Measurements from ENCODE around the gene PRKAR2B.

Gene PRKAR2B

GRCh38 chr7:107162475-107162874, 118.0 kb downstream of the PRKAR2B start:
- no CpG with 5 or more reads among the region's 5 CpGs for WGBS, 2 donors (ENCODE audit: extremely low coverage in 2 of 2, insufficient read length in 2 of 2, insufficient replicate concordance in 1 of 2)
- no peak overlapping the region for H3K4me3 ChIP-seq (ENCODE audit: low read length in 2 of 2)

DNA sequence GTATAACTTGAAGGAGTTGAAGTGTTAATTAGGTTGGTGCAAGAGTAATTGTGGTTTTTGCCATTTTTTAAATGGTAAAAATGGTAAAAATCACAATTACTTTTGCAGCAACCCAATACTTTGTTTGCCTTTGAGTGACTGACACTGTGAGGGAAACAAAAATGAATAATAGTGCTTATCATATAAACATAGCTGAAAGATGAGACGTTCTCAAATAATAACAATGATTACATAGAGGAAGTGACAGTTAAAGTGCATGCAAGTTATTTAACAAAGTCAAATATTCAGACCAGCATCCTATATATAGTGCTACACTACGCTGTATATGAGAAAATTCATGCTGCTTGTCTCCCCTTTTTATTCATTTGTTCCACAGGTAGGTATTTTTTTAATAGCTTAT, 119.6 kb downstream of the PRKAR2B start:
- Histone ChIP-seq H3K36me3 (replicated peaks in 1 of 2; ENCODE audit: control insufficient read depth in 2 of 2, insufficient read depth in 2 of 2, low read length in 2 of 2) (peaks cover 0 to 3% of the 10 kb centered on the region in 2 donors), H3K4me3 (ENCODE audit: low read length in 2 of 2) (no peak overlapping the region), H2BK12ac (ENCODE audit: low read length) (no peak overlapping the region), H3K18ac (ENCODE audit: low read length) (no peak overlapping the region), H3K27me3 (ENCODE audit: control insufficient read depth in 3 of 3, insufficient read depth in 3 of 3, low read depth in 1 of 3, low read length in 3 of 3) (no peaks in the 10 kb centered on the region), H3K4me1 (ENCODE audit: control insufficient read depth in 2 of 2, insufficient read depth in 1 of 2, low read depth in 1 of 2, low read length in 2 of 2) (no peaks in the 10 kb centered on the region), H2AFZ (ENCODE audit: low read length) (no peak overlapping the region), H3K4ac (ENCODE audit: low read length) (no peak overlapping the region), H3K27ac (replicated peaks; ENCODE audit: low read length) (no peak overlapping the region), H2BK15ac (ENCODE audit: low read length) (no peak overlapping the region), H3K9ac (ENCODE audit: low read depth, low read length, poor library complexity) (no peak overlapping the region), H2BK5ac (ENCODE audit: low read length) (no peak overlapping the region), H3K23ac (ENCODE audit: low read depth, low read length, poor library complexity) (no peak overlapping the region), H3K79me1 (ENCODE audit: low read depth, low read length) (peaks cover 1% of the 10 kb centered on the region), H2BK120ac (ENCODE audit: low read depth, low read length) (no peak overlapping the region), H3K4me2 (ENCODE audit: insufficient read depth, low read length, poor library complexity, severe bottlenecking) (no peak overlapping the region), H4K91ac (ENCODE audit: low read depth, low read length, poor library complexity) (no peak overlapping the region), H2AK5ac (ENCODE audit: low read depth, low read length) (no peak overlapping the region), H3K14ac (ENCODE audit: low read length) (no peak overlapping the region), H3K9me3 (replicated peaks in 1 of 2; ENCODE audit: control insufficient read depth in 2 of 2, insufficient read depth in 1 of 2, low read depth in 1 of 2, low read length in 2 of 2) (no peaks in the 10 kb centered on the region), H4K8ac (ENCODE audit: low read depth, low read length) (no peak overlapping the region)
- no peak for DNase-seq (ENCODE audit: low spot score)
- WGBS, 2 donors (ENCODE audit: extremely low coverage in 2 of 2, insufficient read length in 2 of 2, insufficient replicate concordance in 1 of 2) = no CpG with 5 or more reads among the region's 2 CpGs

More at GRCh38 chr7:107162475-107162874, 118.0 kb downstream of the PRKAR2B start:
- Histone ChIP-seq H4K8ac (ENCODE audit: low read depth, low read length) (no peak overlapping the region), H3K27me3 (ENCODE audit: control insufficient read depth in 3 of 3, insufficient read depth in 3 of 3, low read depth in 1 of 3, low read length in 3 of 3) (no peaks in the 10 kb centered on the region), H3K36me3 (replicated peaks in 1 of 2; ENCODE audit: control insufficient read depth in 2 of 2, insufficient read depth in 2 of 2, low read length in 2 of 2) (peaks cover 0 to 3% of the 10 kb centered on the region in 2 donors), H4K91ac (ENCODE audit: low read depth, low read length, poor library complexity) (no peak overlapping the region), H3K9me3 (replicated peaks in 1 of 2; ENCODE audit: control insufficient read depth in 2 of 2, insufficient read depth in 1 of 2, low read depth in 1 of 2, low read length in 2 of 2) (no peaks in the 10 kb centered on the region), H2BK120ac (ENCODE audit: low read depth, low read length) (no peak overlapping the region), H3K4ac (ENCODE audit: low read length) (no peak overlapping the region), H2BK5ac (ENCODE audit: low read length) (no peak overlapping the region), H3K14ac (ENCODE audit: low read length) (no peak overlapping the region), H3K9ac (ENCODE audit: low read depth, low read length, poor library complexity) (no peak overlapping the region), H3K4me1 (ENCODE audit: control insufficient read depth in 2 of 2, insufficient read depth in 1 of 2, low read depth in 1 of 2, low read length in 2 of 2) (no peaks in the 10 kb centered on the region), H2AFZ (ENCODE audit: low read length) (no peak overlapping the region), H2BK15ac (ENCODE audit: low read length) (no peak overlapping the region), H2BK12ac (ENCODE audit: low read length) (no peak overlapping the region), H3K18ac (ENCODE audit: low read length) (no peak overlapping the region), H3K27ac (replicated peaks; ENCODE audit: low read length) (no peak overlapping the region), H3K79me1 (ENCODE audit: low read depth, low read length) (no peaks in the 10 kb centered on the region), H2AK5ac (ENCODE audit: low read depth, low read length) (no peak overlapping the region), H3K23ac (ENCODE audit: low read depth, low read length, poor library complexity) (no peak overlapping the region), H3K4me2 (ENCODE audit: insufficient read depth, low read length, poor library complexity, severe bottlenecking) (no peak overlapping the region)
- no peak for DNase-seq (ENCODE audit: low spot score)

GRCh38 chr7:107165341-107165740, 120.8 kb downstream of the PRKAR2B start:
- no peak overlapping the region for H2AK5ac ChIP-seq (ENCODE audit: low read depth, low read length)
- no peaks in the 10 kb centered on the region for H3K9me3 ChIP-seq (replicated peaks in 1 of 2; ENCODE audit: control insufficient read depth in 2 of 2, insufficient read depth in 1 of 2, low read depth in 1 of 2, low read length in 2 of 2)
- H4K91ac ChIP-seq (ENCODE audit: low read depth, low read length, poor library complexity) = no peak overlapping the region
- no peak overlapping the region for H3K27ac ChIP-seq (replicated peaks; ENCODE audit: low read length)
- no peak overlapping the region for H3K4me2 ChIP-seq (ENCODE audit: insufficient read depth, low read length, poor library complexity, severe bottlenecking)
- H3K23ac ChIP-seq (ENCODE audit: low read depth, low read length, poor library complexity) = no peak overlapping the region
- H3K36me3 ChIP-seq (replicated peaks in 1 of 2; ENCODE audit: control insufficient read depth in 2 of 2, insufficient read depth in 2 of 2, low read length in 2 of 2) = no peaks in the 10 kb centered on the region
- H2BK15ac ChIP-seq (ENCODE audit: low read length) = no peak overlapping the region
- H2AFZ ChIP-seq (ENCODE audit: low read length) = peak overlapping the region; percentile 25
- H3K27me3 ChIP-seq (ENCODE audit: control insufficient read depth in 3 of 3, insufficient read depth in 3 of 3, low read depth in 1 of 3, low read length in 3 of 3) = no peaks in the 10 kb centered on the region
- H3K14ac ChIP-seq (ENCODE audit: low read length) = no peak overlapping the region
- WGBS, 2 donors (ENCODE audit: extremely low coverage in 2 of 2, insufficient read length in 2 of 2, insufficient replicate concordance in 1 of 2) = no CpG with 5 or more reads among the region's 3 CpGs
- H3K79me1 ChIP-seq (ENCODE audit: low read depth, low read length) = peaks cover 1% of the 10 kb centered on the region
- H3K9ac ChIP-seq (ENCODE audit: low read depth, low read length, poor library complexity) = no peak overlapping the region
- no peaks in the 10 kb centered on the region for H3K4me1 ChIP-seq (ENCODE audit: control insufficient read depth in 2 of 2, insufficient read depth in 1 of 2, low read depth in 1 of 2, low read length in 2 of 2)
- H2BK120ac ChIP-seq (ENCODE audit: low read depth, low read length) = no peak overlapping the region
- H3K4ac ChIP-seq (ENCODE audit: low read length) = no peak overlapping the region
- no peak overlapping the region for H2BK5ac ChIP-seq (ENCODE audit: low read length)
- no peak overlapping the region for H4K8ac ChIP-seq (ENCODE audit: low read depth, low read length)
- H2BK12ac ChIP-seq (ENCODE audit: low read length) = no peak overlapping the region
- no peak overlapping the region for H3K4me3 ChIP-seq (ENCODE audit: low read length in 2 of 2)
- DNase-seq (ENCODE audit: low spot score) = no peak
- H3K18ac ChIP-seq (ENCODE audit: low read length) = no peak overlapping the region

- no peak overlapping the region for H2BK120ac ChIP-seq (ENCODE audit: low read depth, low read length)
Measured at GRCh38 chr7:107166736-107167426, 122.4 kb downstream of the PRKAR2B start.

More at GRCh38 chr7:107166736-107167426, 122.4 kb downstream of the PRKAR2B start:
- H3K79me1 ChIP-seq (ENCODE audit: low read depth, low read length) = peaks cover 1% of the 10 kb centered on the region
- H3K36me3 ChIP-seq (replicated peaks in 1 of 2; ENCODE audit: control insufficient read depth in 2 of 2, insufficient read depth in 2 of 2, low read length in 2 of 2) = no peaks in the 10 kb centered on the region
- no peak overlapping the region for H2BK12ac ChIP-seq (ENCODE audit: low read length)
- no peak overlapping the region for H3K18ac ChIP-seq (ENCODE audit: low read length)
- DNase-seq (ENCODE audit: low spot score) = no peak
- no peak overlapping the region for H3K4ac ChIP-seq (ENCODE audit: low read length)
- peak overlapping the region in 1 of 2 donors; percentile 61 for H3K4me3 ChIP-seq (ENCODE audit: low read length in 2 of 2)
- no peak overlapping the region for H2AK5ac ChIP-seq (ENCODE audit: low read depth, low read length)
- H3K9me3 ChIP-seq (replicated peaks in 1 of 2; ENCODE audit: control insufficient read depth in 2 of 2, insufficient read depth in 1 of 2, low read depth in 1 of 2, low read length in 2 of 2) = no peaks in the 10 kb centered on the region
- H4K91ac ChIP-seq (ENCODE audit: low read depth, low read length, poor library complexity) = no peak overlapping the region
- H4K8ac ChIP-seq (ENCODE audit: low read depth, low read length) = no peak overlapping the region
- no peak overlapping the region for H3K4me2 ChIP-seq (ENCODE audit: insufficient read depth, low read length, poor library complexity, severe bottlenecking)
- no peak overlapping the region for H3K14ac ChIP-seq (ENCODE audit: low read length)
- H3K4me1 ChIP-seq (ENCODE audit: control insufficient read depth in 2 of 2, insufficient read depth in 1 of 2, low read depth in 1 of 2, low read length in 2 of 2) = peaks cover 0 to 1% of the 10 kb centered on the region in 2 donors
- H3K9ac ChIP-seq (ENCODE audit: low read depth, low read length, poor library complexity) = no peak overlapping the region
- H3K27me3 ChIP-seq (ENCODE audit: control insufficient read depth in 3 of 3, insufficient read depth in 3 of 3, low read depth in 1 of 3, low read length in 3 of 3) = no peaks in the 10 kb centered on the region
- no peak overlapping the region for H2BK15ac ChIP-seq (ENCODE audit: low read length)
- H3K27ac ChIP-seq (replicated peaks; ENCODE audit: low read length) = peak overlapping the region; percentile 49
- H3K23ac ChIP-seq (ENCODE audit: low read depth, low read length, poor library complexity) = no peak overlapping the region
- WGBS, 2 donors (ENCODE audit: extremely low coverage in 2 of 2, insufficient read length in 2 of 2, insufficient replicate concordance in 1 of 2) = no CpG with 5 or more reads among the region's 5 CpGs
- no peak overlapping the region for H2BK5ac ChIP-seq (ENCODE audit: low read length)
- H2AFZ ChIP-seq (ENCODE audit: low read length) = peak overlapping the region; percentile 89
